A673 (cell line): ENCODE data around the gene TNS1. TPM values are rescaled to one million over a fixed set of nuclear protein-coding genes. Genes with fewer than 3 reads are reported as not detected.

ENCODE experiments used
- BruUV-seq: library from RNA; stranded (reverse); fragments of 400-500 nt; replicated peaks from 2 replicates; lab custom pipeline; 2021; lab: Mats Ljungman, UMichigan
- CTCF ChIA-PET: fragments of 300-600 bp; sonication (Branson Sonifier 250); formaldehyde crosslinking; loops from one replicate; lab custom pipeline; 2022; ENCODE audit warnings: antibody characterized with exemption; lab: Charles Lee
- POLR2A ChIA-PET: fragments of 300-600 bp; sonication (Branson Sonifier 250); formaldehyde crosslinking; loops from one replicate; lab custom pipeline; 2022; ENCODE audit warnings: antibody characterized with exemption; ENCODE audit not compliant: low non-redundant PET; lab: Charles Lee
- DNase-seq: peaks from one replicate; pipeline ENCODE4 v3.0.0-alpha.2; 2015; ENCODE audit warnings: low spot score
- H3K27ac ChIP-seq: fragments of 200-600 bp; sonication (generic); 2 replicates; pipeline ENCODE4 v1.5.1; 2016; ENCODE audit warnings: mixed run types, low read depth, mild to moderate bottlenecking, mixed read lengths, antibody characterized with exemption, low read length; ENCODE audit not compliant: poor library complexity, severe bottlenecking
- H3K27me3 ChIP-seq: fragments of 200-600 bp; sonication (generic); replicated peaks from 2 replicates; pipeline ENCODE4 v1.6.1; 2017; ENCODE audit warnings: mixed run types, low read depth, mild to moderate bottlenecking, mixed read lengths, antibody characterized with exemption, low read length; ENCODE audit not compliant: insufficient read depth, poor library complexity
- H3K36me3 ChIP-seq: fragments of 200-600 bp; sonication (generic); 2 replicates; pipeline ENCODE4 v1.6.1; 2016; ENCODE audit warnings: mixed run types, mild to moderate bottlenecking, mixed read lengths, antibody characterized with exemption, low read length; ENCODE audit not compliant: insufficient read depth, poor library complexity, severe bottlenecking
- H3K4me1 ChIP-seq: fragments of 200-600 bp; sonication (generic); 2 replicates; pipeline ENCODE4 v1.6.1; 2017; ENCODE audit warnings: mixed run types, mild to moderate bottlenecking, mixed read lengths, antibody characterized with exemption, low read length; ENCODE audit not compliant: insufficient read depth, poor library complexity, severe bottlenecking
- H3K4me3 ChIP-seq: fragments of 200-600 bp; sonication (generic); 2 replicates; pipeline ENCODE4 v1.5.1; 2016; ENCODE audit warnings: low read depth, mixed run types, mild to moderate bottlenecking, mixed read lengths, low read length; ENCODE audit not compliant: poor library complexity, severe bottlenecking
- H3K9me3 ChIP-seq: fragments of 200-600 bp; sonication (generic); 2 replicates; pipeline ENCODE4 v1.6.1; 2016; ENCODE audit warnings: mixed run types, low read depth, mild to moderate bottlenecking, mixed read lengths, antibody characterized with exemption, low read length; ENCODE audit not compliant: poor library complexity, severe bottlenecking
- CTCF ChIP-seq: fragments of 300-800, 200-600 bp; sonication (generic); conservative IDR thresholded peaks from 2 replicates; pipeline ENCODE4 v1.5.1; 2017; ENCODE audit warnings: low read depth, mild to moderate bottlenecking, antibody characterized with exemption, low read length, moderate library complexity, mixed read lengths
- EZH2 ChIP-seq: fragments of 200-600 bp; sonication (generic); IDR thresholded peaks from 2 replicates; pipeline ENCODE4 v1.6.1; 2017; ENCODE audit warnings: borderline replicate concordance, low read depth, mild to moderate bottlenecking, mixed read lengths, antibody characterized with exemption, low read length; ENCODE audit not compliant: poor library complexity, severe bottlenecking
- intact Hi-C: fragments of 100-400 bp; cut with micrococcal nuclease; formaldehyde crosslinking; loops from one replicate; pipeline ENCODE4 v1.10.0; 2022; ENCODE audit not compliant: unreplicated experiment
- total RNA-seq: library from RNA; stranded (reverse); gene quantifications from 2 replicates; pipeline ENCODE4 v1.2.3, GENCODE V29; 2021

Gene TNS1
- total RNA-seq, 1 experiment from 2014 or later, result 99.6 TPM

- Histone ChIP-seq H3K4me3 (no peak overlapping the region), H3K4me1 (no peaks in the 10 kb centered on the region), H3K27me3 (no peaks in the 10 kb centered on the region), H3K36me3 (peaks cover 15% of the 10 kb centered on the region), H3K9me3 (peaks cover 3% of the 10 kb centered on the region), H3K27ac (no peak overlapping the region)
- no TSS peak for BruUV-seq
- CTCF ChIA-PET, result no interaction called here
- DNase-seq, result no peak
- POLR2A ChIA-PET, result no interaction called here
- no peak for TF ChIP-seq CTCF
- no peak for TF ChIP-seq EZH2
- intact Hi-C loops, result no loop called here
Observed at GRCh38 chr2:217970206-217970605, 32.6 kb downstream of the TNS1 start.

- CTCF ChIA-PET, result no interaction called here
- DNase-seq, result no peak
- TF ChIP-seq EZH2, result no peak
- TF ChIP-seq CTCF, result no peak
- POLR2A ChIA-PET, result no interaction called here
- Histone ChIP-seq H3K36me3 (peaks cover 15% of the 10 kb centered on the region), H3K27ac (no peak overlapping the region), H3K27me3 (no peaks in the 10 kb centered on the region), H3K4me1 (peaks cover 1% of the 10 kb centered on the region), H3K4me3 (no peak overlapping the region), H3K9me3 (peaks cover 3% of the 10 kb centered on the region)
- intact Hi-C loops, result no loop called here
- BruUV-seq, result no TSS peak
Observed at GRCh38 chr2:217969588-217969987, 33.2 kb downstream of the TNS1 start.

- Histone ChIP-seq H3K27ac (no peak overlapping the region), H3K4me1 (peaks cover 6% of the 10 kb centered on the region), H3K4me3 (no peak overlapping the region), H3K36me3 (peaks cover 15% of the 10 kb centered on the region), H3K9me3 (peaks cover 3% of the 10 kb centered on the region), H3K27me3 (no peaks in the 10 kb centered on the region)
- POLR2A ChIA-PET, result no interaction called here
- TF ChIP-seq CTCF (no peak), EZH2 (no peak)
- DNase-seq, result no peak
- CTCF ChIA-PET, result no interaction called here
- BruUV-seq, result no TSS peak
- intact Hi-C loops, result no loop called here
Observed at GRCh38 chr2:217968023-217968422, 34.8 kb downstream of the TNS1 start.
